ENCODE measurements around the gene DIABLO.

Gene DIABLO

GRCh38 chr12:122201381-122201780, 24.5 kb downstream of the DIABLO start:
- H3K4me1 ChIP-seq (ENCODE audit: insufficient read depth, low read length) = no peaks in the 10 kb centered on the region

GRCh38 chr12:122200541-122201175, 25.2 kb downstream of the DIABLO start:
- no peaks in the 10 kb centered on the region for H3K9me3 ChIP-seq (ENCODE audit: insufficient read depth, low read depth, low read length)
- H3K4me3 ChIP-seq (ENCODE audit: low read length) = no peak overlapping the region
- WGBS = 84% methylated on average over 23 of the region's 24 CpGs
- H3K4me1 ChIP-seq (ENCODE audit: insufficient read depth, low read length) = no peaks in the 10 kb centered on the region
- H3K9ac ChIP-seq (ENCODE audit: low read depth, low read length) = no peak overlapping the region
- H3K36me3 ChIP-seq (ENCODE audit: insufficient read depth, low read length) = no peaks in the 10 kb centered on the region
- no peak overlapping the region for H3K27ac ChIP-seq (ENCODE audit: low read depth, low read length)
- peaks cover 43% of the 10 kb centered on the region for H3K27me3 ChIP-seq (ENCODE audit: insufficient read depth, low read length)

More at GRCh38 chr12:122201381-122201780, 24.5 kb downstream of the DIABLO start:
- Histone ChIP-seq H3K9me3 (ENCODE audit: insufficient read depth, low read depth, low read length) (no peaks in the 10 kb centered on the region), H3K9ac (ENCODE audit: low read depth, low read length) (no peak overlapping the region), H3K27ac (ENCODE audit: low read depth, low read length) (no peak overlapping the region), H3K27me3 (ENCODE audit: insufficient read depth, low read length) (peaks cover 50% of the 10 kb centered on the region), H3K36me3 (ENCODE audit: insufficient read depth, low read length) (no peaks in the 10 kb centered on the region), H3K4me3 (ENCODE audit: low read length) (no peak overlapping the region)
- 88% methylated on average over 5 of the region's 5 CpGs for WGBS

GRCh38 chr12:122199484-122200355, 26.1 kb downstream of the DIABLO start:
- H3K27me3 ChIP-seq (ENCODE audit: insufficient read depth, low read length) = peaks cover 33% of the 10 kb centered on the region
- H3K4me1 ChIP-seq (ENCODE audit: insufficient read depth, low read length) = no peaks in the 10 kb centered on the region
- H3K9me3 ChIP-seq (ENCODE audit: insufficient read depth, low read depth, low read length) = no peaks in the 10 kb centered on the region
- no peak overlapping the region for H3K4me3 ChIP-seq (ENCODE audit: low read length)
- H3K9ac ChIP-seq (ENCODE audit: low read depth, low read length) = no peak overlapping the region
- no peaks in the 10 kb centered on the region for H3K36me3 ChIP-seq (ENCODE audit: insufficient read depth, low read length)
- H3K27ac ChIP-seq (ENCODE audit: low read depth, low read length) = no peak overlapping the region
- WGBS = 91% methylated on average over 29 of the region's 29 CpGs

- no peak overlapping the region for H3K9ac ChIP-seq (ENCODE audit: low read depth, low read length)
- peaks cover 13% of the 10 kb centered on the region for H3K27me3 ChIP-seq (ENCODE audit: insufficient read depth, low read length)
- no CpG with 5 or more reads among the region's 1 CpG for WGBS
- H3K36me3 ChIP-seq (ENCODE audit: insufficient read depth, low read length) = no peaks in the 10 kb centered on the region
- H3K9me3 ChIP-seq (ENCODE audit: insufficient read depth, low read depth, low read length) = no peaks in the 10 kb centered on the region
- no peak overlapping the region for H3K4me3 ChIP-seq (ENCODE audit: low read length)
- H3K27ac ChIP-seq (ENCODE audit: low read depth, low read length) = no peak overlapping the region
- no peaks in the 10 kb centered on the region for H3K4me1 ChIP-seq (ENCODE audit: insufficient read depth, low read length)
Measured at GRCh38 chr12:122197612-122197966, 28.3 kb downstream of the DIABLO start.

- Histone ChIP-seq H3K27ac (ENCODE audit: low read depth, low read length) (no peak overlapping the region), H3K36me3 (ENCODE audit: insufficient read depth, low read length) (no peaks in the 10 kb centered on the region), H3K27me3 (ENCODE audit: insufficient read depth, low read length) (no peaks in the 10 kb centered on the region), H3K4me1 (ENCODE audit: insufficient read depth, low read length) (no peaks in the 10 kb centered on the region), H3K9ac (ENCODE audit: low read depth, low read length) (no peak overlapping the region), H3K9me3 (ENCODE audit: insufficient read depth, low read depth, low read length) (no peaks in the 10 kb centered on the region), H3K4me3 (ENCODE audit: low read length) (no peak overlapping the region)
- whole genome bisulfite sequencing = 95% methylated on average over 4 of the region's 4 CpGs
Measured at GRCh38 chr12:122195405-122195804, 30.4 kb downstream of the DIABLO start.

GRCh38 chr12:122194804-122195203, 31.0 kb downstream of the DIABLO start:
- 91% methylated on average over 1 of the region's 1 CpG for WGBS
- no peaks in the 10 kb centered on the region for H3K9me3 ChIP-seq (ENCODE audit: insufficient read depth, low read depth, low read length)

GRCh38 chr12:122192441-122192840, 33.4 kb downstream of the DIABLO start:
- no peak overlapping the region for H3K27ac ChIP-seq (ENCODE audit: low read depth, low read length)
- 95% methylated on average over 11 of the region's 11 CpGs for WGBS
- no peak overlapping the region for H3K9ac ChIP-seq (ENCODE audit: low read depth, low read length)
- no peaks in the 10 kb centered on the region for H3K9me3 ChIP-seq (ENCODE audit: insufficient read depth, low read depth, low read length)
- H3K4me3 ChIP-seq (ENCODE audit: low read length) = no peak overlapping the region
- no peaks in the 10 kb centered on the region for H3K36me3 ChIP-seq (ENCODE audit: insufficient read depth, low read length)
- H3K4me1 ChIP-seq (ENCODE audit: insufficient read depth, low read length) = no peaks in the 10 kb centered on the region
- no peaks in the 10 kb centered on the region for H3K27me3 ChIP-seq (ENCODE audit: insufficient read depth, low read length)

More at GRCh38 chr12:122194804-122195203, 31.0 kb downstream of the DIABLO start:
- Histone ChIP-seq H3K4me1 (ENCODE audit: insufficient read depth, low read length) (no peaks in the 10 kb centered on the region), H3K9ac (ENCODE audit: low read depth, low read length) (no peak overlapping the region), H3K36me3 (ENCODE audit: insufficient read depth, low read length) (no peaks in the 10 kb centered on the region), H3K4me3 (ENCODE audit: low read length) (no peak overlapping the region), H3K27ac (ENCODE audit: low read depth, low read length) (no peak overlapping the region), H3K27me3 (ENCODE audit: insufficient read depth, low read length) (no peaks in the 10 kb centered on the region)

- H3K27me3 ChIP-seq (ENCODE audit: insufficient read depth, low read length) = no peaks in the 10 kb centered on the region
- H3K4me3 ChIP-seq (ENCODE audit: low read length) = no peak overlapping the region
- WGBS = 59% methylated on average over 15 of the region's 18 CpGs
- no peaks in the 10 kb centered on the region for H3K36me3 ChIP-seq (ENCODE audit: insufficient read depth, low read length)
- H3K4me1 ChIP-seq (ENCODE audit: insufficient read depth, low read length) = no peaks in the 10 kb centered on the region
- no peak overlapping the region for H3K27ac ChIP-seq (ENCODE audit: low read depth, low read length)
- H3K9me3 ChIP-seq (ENCODE audit: insufficient read depth, low read depth, low read length) = no peaks in the 10 kb centered on the region
- no peak overlapping the region for H3K9ac ChIP-seq (ENCODE audit: low read depth, low read length)
Measured at GRCh38 chr12:122190842-122191668, 34.8 kb downstream of the DIABLO start.

GRCh38 chr12:122189626-122190475, 36.0 kb downstream of the DIABLO start:
- Histone ChIP-seq H3K9me3 (ENCODE audit: insufficient read depth, low read depth, low read length) (no peaks in the 10 kb centered on the region), H3K27me3 (ENCODE audit: insufficient read depth, low read length) (no peaks in the 10 kb centered on the region), H3K9ac (ENCODE audit: low read depth, low read length) (no peak overlapping the region), H3K4me3 (ENCODE audit: low read length) (no peak overlapping the region), H3K36me3 (ENCODE audit: insufficient read depth, low read length) (no peaks in the 10 kb centered on the region), H3K27ac (ENCODE audit: low read depth, low read length) (no peak overlapping the region), H3K4me1 (ENCODE audit: insufficient read depth, low read length) (no peaks in the 10 kb centered on the region)
- 93% methylated on average over 34 of the region's 34 CpGs for WGBS

GRCh38 chr12:122187466-122187865, 38.4 kb downstream of the DIABLO start:
- peaks cover 22% of the 10 kb centered on the region for H3K27me3 ChIP-seq (ENCODE audit: insufficient read depth, low read length)
- H3K27ac ChIP-seq (ENCODE audit: low read depth, low read length) = no peak overlapping the region
- H3K4me1 ChIP-seq (ENCODE audit: insufficient read depth, low read length) = no peaks in the 10 kb centered on the region
- H3K4me3 ChIP-seq (ENCODE audit: low read length) = no peak overlapping the region
- no peaks in the 10 kb centered on the region for H3K36me3 ChIP-seq (ENCODE audit: insufficient read depth, low read length)
- no peaks in the 10 kb centered on the region for H3K9me3 ChIP-seq (ENCODE audit: insufficient read depth, low read depth, low read length)
- no peak overlapping the region for H3K9ac ChIP-seq (ENCODE audit: low read depth, low read length)
- WGBS = 89% methylated on average over 12 of the region's 12 CpGs

Data from HUES64 (cell line).